Hematopoietic multipotent progenitor cell treated with erythropoietin and hydrocortisone succinate and interleukin-3 and kit ligand, for 15 days (in vitro differentiated cells): Measurements from ENCODE around the gene UXS1.

Experiments
- DNase-seq: peaks from one replicate; pipeline ENCODE4 v3.0.0-alpha.2; 2015; ENCODE audit warnings: low spot score

UXS1 gene

GRCh38 chr2:106044859-106045258 lies 149.2 kb downstream of the UXS1 start:
- DNase-seq = no peak

- DNase-seq = no peak
These were observed 150.1 kb downstream of the UXS1 start for GRCh38 chr2:106044021-106044420.
